HepG2 (cell line): ENCODE measurements around the gene ACSF3. TPM values are rescaled to one million over a fixed set of nuclear protein-coding genes. Genes with fewer than 3 reads are reported as not detected.

ENCODE experiments used
- ATRX ChIP-seq: sonication (generic); formaldehyde crosslinking; IDR thresholded peaks from 2 replicates; pipeline ENCODE4 v1.4.0; 2020; ENCODE audit warnings: missing genetic modification reagents, borderline replicate concordance
- CBX1 ChIP-seq: IDR thresholded peaks from one replicate; pipeline ENCODE4 v1.6.1; 2016; ENCODE audit warnings: antibody characterized with exemption, low read depth
- HOXA7 ChIP-seq: sonication (generic); formaldehyde crosslinking; IDR thresholded peaks from 2 replicates; pipeline ENCODE4 v1.8.1; 2022; ENCODE audit warnings: mild to moderate bottlenecking, missing genetic modification reagents, moderate library complexity
- JARID2 ChIP-seq: sonication (generic); formaldehyde crosslinking; IDR thresholded peaks from 2 replicates; pipeline ENCODE4 v1.8.1; 2023; ENCODE audit warnings: missing genetic modification reagents, inconsistent platforms; ENCODE audit not compliant: insufficient replicate concordance
- KLF16 ChIP-seq, 2 experiments: sonication (generic) in 1 of 2; formaldehyde crosslinking in 1 of 2; IDR thresholded peaks; 2 replicates each; pipeline versions ENCODE4 v1.6.1 to v1.8.0; 2016 to 2023; ENCODE audit warnings: missing genetic modification reagents in 2 of 2, missing compliant biosample characterization in 1 of 2
- NCOR1 ChIP-seq: fragments of 200-600 bp; sonication (generic); IDR thresholded peaks from 2 replicates; pipeline ENCODE4 v1.7.0; 2017; ENCODE audit warnings: antibody characterized with exemption, low read length, borderline replicate concordance
- RBM22 ChIP-seq: fragments of 200-400 bp; formaldehyde crosslinking; optimal IDR thresholded peaks from 2 replicates; pipeline ENCODE3; 2017; ENCODE audit warnings: mild to moderate bottlenecking, low read length, moderate library complexity
- TFE3 ChIP-seq: IDR thresholded peaks from 2 replicates; pipeline ENCODE4 v1.6.1; 2016
- THAP7 ChIP-seq: sonication (generic); formaldehyde crosslinking; IDR thresholded peaks from 2 replicates; pipeline ENCODE4 v1.8.1; 2023; ENCODE audit warnings: mild to moderate bottlenecking, missing genetic modification reagents
- TOPORS ChIP-seq: sonication (generic); formaldehyde crosslinking; IDR thresholded peaks from 2 replicates; pipeline ENCODE4 v1.8.0; 2023; ENCODE audit warnings: mild to moderate bottlenecking, missing genetic modification reagents
- ZFAT ChIP-seq: sonication (generic); formaldehyde crosslinking; conservative IDR thresholded peaks from 2 replicates; pipeline ENCODE4 v1.8.1; 2023; ENCODE audit warnings: missing genetic modification reagents, inconsistent platforms
- ZFX ChIP-seq: sonication (generic); formaldehyde crosslinking; IDR thresholded peaks from 2 replicates; pipeline ENCODE4 v1.4.0; 2020; ENCODE audit warnings: mild to moderate bottlenecking, low read depth, missing genetic modification reagents, moderate library complexity
- ZNF224 ChIP-seq: sonication (generic); formaldehyde crosslinking; IDR thresholded peaks from 2 replicates; pipeline ENCODE4 v1.5.0; 2020; ENCODE audit warnings: mild to moderate bottlenecking, missing genetic modification reagents
- ZNF234 ChIP-seq: sonication (generic); formaldehyde crosslinking; conservative IDR thresholded peaks from 2 replicates; pipeline ENCODE4 v1.5.1; 2020; ENCODE audit warnings: mild to moderate bottlenecking, missing genetic modification reagents
- ZNF282 ChIP-seq: fragments of 450-650 bp; IDR thresholded peaks from 2 replicates; pipeline ENCODE4 v1.6.1; 2018; ENCODE audit not compliant: partially characterized antibody
- ZNF317 ChIP-seq: sonication (generic); formaldehyde crosslinking; IDR thresholded peaks from 2 replicates; pipeline ENCODE4 v1.5.0; 2020; ENCODE audit warnings: mild to moderate bottlenecking, missing genetic modification reagents
- ZNF350 ChIP-seq: sonication (generic); formaldehyde crosslinking; IDR thresholded peaks from 2 replicates; pipeline ENCODE4 v1.4.0; 2020; ENCODE audit warnings: mild to moderate bottlenecking, low read depth, missing genetic modification reagents, borderline replicate concordance
- ZNF354B ChIP-seq: sonication (generic); formaldehyde crosslinking; IDR thresholded peaks from 2 replicates; pipeline ENCODE4 v1.8.0; 2022; ENCODE audit warnings: mild to moderate bottlenecking, missing genetic modification reagents
- ZNF432 ChIP-seq: sonication (generic); formaldehyde crosslinking; IDR thresholded peaks from 2 replicates; pipeline ENCODE4 v1.5.0; 2020; ENCODE audit warnings: missing genetic modification reagents, mild to moderate bottlenecking, borderline replicate concordance
- ZNF574 ChIP-seq: sonication (generic); formaldehyde crosslinking; IDR thresholded peaks from 2 replicates; pipeline ENCODE4 v1.4.0; 2020; ENCODE audit warnings: missing genetic modification reagents
- ZNF580 ChIP-seq: IDR thresholded peaks from 2 replicates; pipeline ENCODE4 v1.6.1; 2016; ENCODE audit warnings: low read depth, borderline replicate concordance
- ZNF597 ChIP-seq: sonication (generic); formaldehyde crosslinking; IDR thresholded peaks from 2 replicates; pipeline ENCODE4 v1.5.0; 2020; ENCODE audit warnings: missing genetic modification reagents
- ZNF746 ChIP-seq: sonication (generic); formaldehyde crosslinking; IDR thresholded peaks from 2 replicates; pipeline ENCODE4 v1.8.0; 2022; ENCODE audit warnings: mild to moderate bottlenecking, missing genetic modification reagents
- ZNF776 ChIP-seq: sonication (generic); formaldehyde crosslinking; IDR thresholded peaks from 2 replicates; pipeline ENCODE4 v1.4.0; 2020; ENCODE audit warnings: mild to moderate bottlenecking, missing genetic modification reagents
- polyA plus RNA-seq, 8 experiments: library from polyadenylated mRNA; depleted of rRNA in 3 of 8; stranded (reverse) in 7 of 8; unstranded in 1 of 8; fragments of >200 nt; fragmentation: Illumina TruSeq in 4 of 8; extraction: Trizol in 4 of 8; gene quantifications; 2 replicates each; pipeline versions ENCODE4 v1.2.1 to v1.2.3, GENCODE V29; 2011 to 2016; ENCODE audit warnings: low read depth in 4 of 8, missing spikeins in 1 of 8, mixed read lengths in 1 of 8; ENCODE audit not compliant: insufficient read depth in 1 of 8
- total RNA-seq, 5 experiments: library from RNA; depleted of rRNA; stranded (reverse); fragments of >200 nt; fragmentation: Illumina TruSeq; extraction: Trizol; gene quantifications; 2 replicates each; pipeline ENCODE4 v1.2.3, GENCODE V29; 2016; ENCODE audit warnings: low read depth in 1 of 5

ACSF3 gene
- total and polyA plus RNA-seq, 2 of the 13 experiments (the other 11 are each of a cell fraction or from before 2014, with no cell fraction given), result 14.9 to 30.6 TPM

GRCh38 chr16:89200124-89200849 is 106.6 kb downstream of the ACSF3 start, which contains the start of gene SLC22A31 (continued):
- TF ChIP-seq ZNF580 (CRISPR knock-in tag) (no peak), ZFX (CRISPR knock-in tag) (peak; percentile 73; the same call in 1 of the 2 replicates), ZNF234 (no peak), ZNF224 (no peak), RBM22 (peak; percentile 83), TOPORS (CRISPR knock-in tag) (0 out of 2 replicates have a peak, but pooled peaks have one; percentile 49), ZNF317 (no peak; the same call in 1 of the 2 replicates), ZNF354B (CRISPR knock-in tag) (no peak), KLF16 (CRISPR knock-in tag; IDR thresholded peaks at IDR 0.05) (no peak; a peak in 1 of 4 replicates), ZFAT (no peak), ZNF574 (CRISPR knock-in tag) (peak; percentile 36; the same call in 1 of the 2 replicates), ATRX (CRISPR knock-in tag) (no peak), ZNF776 (CRISPR knock-in tag) (peak; percentile 15; the same call in 1 of the 2 replicates), ZNF432 (no peak), ZNF282 (no peak), JARID2 (CRISPR knock-in tag) (no peak), HOXA7 (CRISPR knock-in tag) (no peak), CBX1 (peak; percentile 41), ZNF746 (CRISPR knock-in tag) (peak; percentile 75; the same call in 1 of the 2 replicates), TFE3 (CRISPR knock-in tag) (no peak; the same call in 1 of the 2 replicates), ZNF350 (CRISPR knock-in tag) (peak; percentile 60; the same call in 1 of the 2 replicates), ZNF597 (CRISPR knock-in tag) (no peak), NCOR1 (peak; percentile 76), THAP7 (0 out of 2 replicates have a peak, but pooled peaks have one; percentile 55)
